Measurements from ENCODE around the gene ARHGAP27.
"Not testable (repeated sequence)": the region's sequence is repeated elsewhere in the genome, so short reads cannot be mapped to it uniquely, and the experiment has no call there.

ARHGAP27 gene

GRCh38 chr17:45432405-45433158, at the start of gene ARHGAP27:
ARHGAP27 (minus strand) TSS chr17:45432870; CDS start chr17:45430279, 2,591 bp downstream.
- no peak for DNase-seq
- TF ChIP-seq GATA1 (IDR thresholded peaks at IDR 0.05; ENCODE audit: low read depth, low read length) = no peak
- TF ChIP-seq POLR2A (IDR thresholded peaks at IDR 0.05; ENCODE audit: low read length) = no peak

GRCh38 chr17:45482317-45482716, 49.6 kb upstream of the ARHGAP27 start:
- not testable (repeated sequence) for DNase-seq

GRCh38 chr17:45475436-45475835, 42.8 kb upstream of the ARHGAP27 start:
- DNase-seq = not testable (repeated sequence)

GRCh38 chr17:45472249-45472648, 39.6 kb upstream of the ARHGAP27 start:
- DNase-seq = not testable (repeated sequence)

- not testable (repeated sequence) for DNase-seq
These were observed 36.5 kb upstream of the ARHGAP27 start for GRCh38 chr17:45469204-45469563.

- not testable (repeated sequence) for DNase-seq
These were observed 35.9 kb upstream of the ARHGAP27 start for GRCh38 chr17:45468293-45469203.

GRCh38 chr17:45461524-45462327, 29.1 kb upstream of the ARHGAP27 start:
- DNase-seq = not testable (repeated sequence)

GRCh38 chr17:45460422-45460821, 27.8 kb upstream of the ARHGAP27 start:
- not testable (repeated sequence) for DNase-seq

- DNase-seq = not testable (repeated sequence)
These were observed 21.7 kb upstream of the ARHGAP27 start for GRCh38 chr17:45454341-45454740.

GRCh38 chr17:45453731-45454130, 21.1 kb upstream of the ARHGAP27 start:
- DNase-seq = not testable (repeated sequence)

GRCh38 chr17:45453225-45453534, 20.5 kb upstream of the ARHGAP27 start:
- not testable (repeated sequence) for DNase-seq

- not testable (repeated sequence) for DNase-seq
These were observed 19.9 kb upstream of the ARHGAP27 start for GRCh38 chr17:45452329-45453224.

- not testable (repeated sequence) for DNase-seq
These were observed 19.0 kb upstream of the ARHGAP27 start for GRCh38 chr17:45451660-45452059.

- TF ChIP-seq POLR2A (IDR thresholded peaks at IDR 0.05; ENCODE audit: low read length) = no peak
- no peak for TF ChIP-seq GATA1 (IDR thresholded peaks at IDR 0.05; ENCODE audit: low read depth, low read length)
- DNase-seq = no peak
These were observed 18.5 kb upstream of the ARHGAP27 start for GRCh38 chr17:45451131-45451530.

- not testable (repeated sequence) for DNase-seq
These were observed 17.1 kb upstream of the ARHGAP27 start for GRCh38 chr17:45449708-45450329.

- DNase-seq = not testable (repeated sequence)
These were observed 16.6 kb upstream of the ARHGAP27 start for GRCh38 chr17:45449260-45449659.

GRCh38 chr17:45448483-45448882, 15.8 kb upstream of the ARHGAP27 start:
- DNase-seq = not testable (repeated sequence)

- DNase-seq = not testable (repeated sequence)
These were observed 15.4 kb upstream of the ARHGAP27 start for GRCh38 chr17:45448066-45448465.

- DNase-seq = not testable (repeated sequence)
These were observed 15.0 kb upstream of the ARHGAP27 start for GRCh38 chr17:45447650-45448049.

- DNase-seq = not testable (repeated sequence)
These were observed 14.4 kb upstream of the ARHGAP27 start for GRCh38 chr17:45446872-45447625.
